ENCODE results near the gene CC2D1A.

CC2D1A gene

GRCh38 chr19:13905634-13906520, at the start of gene CC2D1A, which contains the start of gene BRME1:
Gene CC2D1A, plus strand, starts transcription at chr19:13906201. Its CDS starts 241 bp downstream, at chr19:13906442.
Gene BRME1, minus strand, starts transcription at chr19:13906117. Its CDS starts 1,225 bp downstream, at chr19:13904892.
- DNase-seq (ENCODE audit: low spot score), result peak; percentile 93

GRCh38 chr19:13856497-13856896, 49.5 kb upstream of the CC2D1A start:
- DNase-seq (ENCODE audit: low spot score), result no peak

DNA sequence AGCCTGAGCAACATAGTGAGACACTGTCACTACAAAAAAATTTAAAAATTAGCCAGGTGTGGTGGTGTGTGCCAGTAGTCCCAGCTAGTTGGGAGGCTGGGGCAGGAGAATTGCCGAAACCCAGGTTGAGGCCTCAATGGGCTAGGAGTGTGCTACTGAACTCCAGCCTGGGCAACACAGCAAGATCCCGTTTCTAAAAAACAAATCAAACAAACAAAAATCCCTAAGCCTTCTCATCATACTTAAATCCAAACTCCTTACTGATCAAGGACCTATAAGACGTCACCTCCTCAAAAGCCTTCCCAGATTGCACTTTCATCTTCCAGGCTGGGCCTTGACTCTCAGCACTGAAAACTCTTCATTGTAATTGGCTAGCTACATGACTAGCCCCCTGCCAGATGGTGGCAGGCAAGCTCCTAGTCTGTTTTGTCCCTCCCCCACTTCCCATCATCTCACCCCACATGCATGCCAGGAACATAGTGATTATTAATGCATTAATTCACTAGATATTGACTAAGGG, 46.6 kb upstream of the CC2D1A start:
- no peak for DNase-seq (ENCODE audit: low spot score)

DNA sequence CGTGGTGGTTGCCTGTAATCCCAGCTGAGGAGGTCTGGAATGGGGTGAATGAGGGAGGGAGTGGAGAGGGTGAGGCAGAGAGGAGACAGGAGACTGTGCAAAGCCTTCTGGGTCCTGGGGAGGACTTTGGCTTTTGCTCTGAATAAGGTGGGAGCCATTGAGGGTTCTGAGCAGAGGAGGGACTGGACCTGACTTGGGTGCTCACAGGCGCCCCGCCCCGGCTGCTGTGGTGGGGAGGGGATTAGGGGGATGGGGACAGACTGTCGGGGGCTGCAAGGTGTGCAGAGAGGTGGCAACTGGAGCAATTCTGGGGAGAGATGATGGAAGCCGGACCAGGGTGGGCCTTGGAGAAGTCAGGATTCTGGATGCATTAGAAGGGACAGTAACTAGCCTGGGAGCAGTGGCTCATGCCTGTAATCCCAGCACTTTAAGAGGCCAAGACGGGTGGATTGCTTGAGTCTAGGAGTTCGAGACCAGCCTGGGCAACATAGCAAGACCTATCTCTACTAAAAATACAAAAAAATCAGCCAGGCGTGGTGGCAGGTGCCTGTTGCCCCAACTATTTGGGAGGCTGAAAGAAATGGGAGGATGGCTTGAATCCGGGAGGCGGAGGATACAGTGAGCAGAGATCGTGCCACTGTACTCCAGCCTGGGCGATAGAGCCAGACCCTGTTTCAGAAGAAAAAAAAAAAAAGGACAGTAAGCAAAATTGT, 45.2 kb upstream of the CC2D1A start:
- no peak for DNase-seq (ENCODE audit: low spot score)

- DNase-seq (ENCODE audit: low spot score), result no peak
These were observed 44.6 kb upstream of the CC2D1A start for GRCh38 chr19:13861392-13861713.

DNA sequence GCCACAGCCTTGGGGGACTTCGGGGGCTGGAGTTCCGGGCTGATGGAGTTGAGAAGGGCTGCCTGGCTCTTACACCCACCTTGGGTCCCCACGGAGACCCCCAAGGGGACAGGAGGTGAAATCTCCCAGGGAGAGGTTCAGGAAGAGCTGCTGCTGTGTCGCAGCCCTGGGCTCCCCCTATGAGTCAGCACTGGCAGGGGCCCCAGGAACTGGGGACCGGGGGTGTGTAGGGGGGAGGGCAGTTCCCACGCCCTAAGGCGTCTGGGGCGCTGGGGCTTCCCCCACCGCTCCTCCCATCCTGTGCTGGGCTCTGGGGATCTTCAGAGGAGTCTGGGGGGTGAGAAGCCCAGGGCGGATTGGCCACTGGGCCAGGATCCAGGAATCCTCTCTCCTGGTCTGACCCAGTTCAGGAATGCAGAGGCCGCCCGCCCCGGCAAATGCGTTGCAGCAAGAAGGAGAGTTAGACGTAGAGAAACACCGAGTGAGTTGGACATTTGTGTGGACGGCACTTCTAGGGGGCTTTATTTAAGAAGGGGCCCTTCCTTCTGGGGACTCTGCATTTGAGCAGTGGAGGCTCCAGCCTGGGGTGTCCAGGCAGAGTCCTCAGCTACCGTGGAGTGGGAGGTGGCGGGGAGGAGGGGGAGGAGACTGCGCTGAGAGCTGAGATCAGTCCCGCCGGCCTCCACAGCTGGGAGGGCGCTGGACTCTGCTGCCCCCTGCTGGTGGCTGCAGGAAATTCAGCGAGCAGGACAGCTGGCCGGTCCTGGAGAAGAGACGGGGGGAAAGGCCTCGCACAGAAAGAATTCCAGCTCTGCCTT, 44.1 kb upstream of the CC2D1A start:
- DNase-seq (ENCODE audit: low spot score), result peak; percentile 87

- DNase-seq (ENCODE audit: low spot score), result no peak
These were observed 41.8 kb upstream of the CC2D1A start for GRCh38 chr19:13864046-13864666.

DNA sequence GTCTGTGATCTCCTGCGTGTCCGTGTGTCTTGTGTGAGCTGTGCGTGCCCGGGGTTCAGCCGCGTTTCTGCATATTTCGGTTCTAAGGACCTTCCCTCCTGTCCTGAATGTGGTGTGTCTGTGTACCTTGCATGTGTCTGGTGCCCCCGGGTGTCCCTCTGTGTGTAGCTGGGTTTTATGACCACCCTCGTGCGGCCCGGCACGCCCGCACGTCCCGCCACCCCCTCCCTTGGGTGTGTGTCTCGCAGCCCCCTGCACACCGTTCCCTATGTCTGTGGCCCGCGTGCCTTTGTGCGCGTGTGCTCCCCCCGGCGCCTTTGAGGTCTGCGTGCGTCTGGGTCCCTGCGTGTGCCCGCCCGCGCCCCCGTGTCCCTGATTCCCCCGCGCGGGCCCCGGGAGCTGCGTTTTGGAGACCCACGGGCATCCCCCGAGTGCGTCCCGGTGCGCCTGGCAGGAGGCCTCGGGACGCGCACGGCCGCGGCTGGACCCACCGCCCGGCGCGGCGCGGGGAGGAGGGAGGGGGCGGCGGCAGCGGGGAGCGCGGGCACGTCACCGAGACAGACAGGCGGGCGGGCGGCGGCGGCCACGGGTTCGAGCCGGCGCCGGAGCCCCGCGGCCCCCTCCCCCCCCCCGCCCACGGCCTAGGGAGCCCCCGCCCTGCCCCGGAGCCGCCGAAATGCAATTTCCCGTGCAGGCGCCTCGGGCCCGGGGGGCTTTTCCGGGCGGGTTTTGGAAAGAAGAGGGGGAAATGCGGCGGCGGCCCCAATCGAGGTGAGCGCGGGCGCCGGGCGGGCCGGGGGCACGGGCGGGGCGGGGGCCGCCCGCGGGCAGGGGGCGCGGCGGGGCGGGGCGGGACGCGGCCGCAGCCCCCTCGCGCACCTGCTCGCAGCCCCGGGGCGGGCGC, 41.1 kb upstream of the CC2D1A start:
- no peak for DNase-seq (ENCODE audit: low spot score)

- DNase-seq (ENCODE audit: low spot score), result no peak
These were observed 40.2 kb upstream of the CC2D1A start for GRCh38 chr19:13865571-13866462.

- DNase-seq (ENCODE audit: low spot score), result no peak
These were observed 39.4 kb upstream of the CC2D1A start for GRCh38 chr19:13866463-13867046.

GRCh38 chr19:13868663-13869062, 37.3 kb upstream of the CC2D1A start:
- DNase-seq (ENCODE audit: low spot score), result no peak

DNA sequence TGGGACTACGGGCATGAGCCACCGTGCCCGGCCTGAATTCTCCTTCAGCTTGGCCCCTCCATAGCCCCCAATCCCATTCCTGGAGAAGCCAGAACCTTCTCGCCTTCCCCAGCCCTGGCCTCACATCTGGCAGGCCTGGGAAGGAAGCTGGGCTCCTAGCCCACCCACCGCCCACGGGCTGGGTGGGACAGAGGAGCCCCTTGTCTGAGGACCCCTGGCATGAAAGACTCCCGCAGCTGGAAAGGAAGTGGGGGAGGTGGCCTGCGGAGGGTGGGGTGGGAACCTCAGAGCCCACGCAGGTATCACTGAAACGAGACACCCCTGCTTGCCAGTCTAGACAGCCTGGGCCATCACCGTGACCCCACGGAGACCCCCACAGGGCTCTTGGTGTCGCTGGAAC, 36.7 kb upstream of the CC2D1A start:
- DNase-seq (ENCODE audit: low spot score), result no peak

DNA sequence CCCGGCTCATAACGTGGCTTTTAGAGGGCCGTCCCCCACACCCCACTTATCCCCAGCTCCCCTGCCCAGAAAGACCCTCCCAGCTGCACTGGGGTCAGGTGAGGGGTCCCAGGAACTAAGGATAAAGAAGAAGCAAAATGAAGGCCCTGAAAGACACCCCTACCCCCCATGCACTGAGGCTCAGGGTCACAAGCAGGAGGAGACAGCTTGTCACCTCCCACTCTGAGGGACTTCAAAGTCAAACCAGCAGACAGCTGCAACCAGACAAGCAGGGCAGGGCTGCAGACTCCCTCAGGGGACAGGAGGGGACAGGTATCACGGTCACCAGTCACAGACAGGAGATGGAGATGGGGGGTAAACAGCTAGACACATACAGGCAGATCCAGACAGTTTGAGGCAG, 35.1 kb upstream of the CC2D1A start:
- no peak for DNase-seq (ENCODE audit: low spot score)

DNA sequence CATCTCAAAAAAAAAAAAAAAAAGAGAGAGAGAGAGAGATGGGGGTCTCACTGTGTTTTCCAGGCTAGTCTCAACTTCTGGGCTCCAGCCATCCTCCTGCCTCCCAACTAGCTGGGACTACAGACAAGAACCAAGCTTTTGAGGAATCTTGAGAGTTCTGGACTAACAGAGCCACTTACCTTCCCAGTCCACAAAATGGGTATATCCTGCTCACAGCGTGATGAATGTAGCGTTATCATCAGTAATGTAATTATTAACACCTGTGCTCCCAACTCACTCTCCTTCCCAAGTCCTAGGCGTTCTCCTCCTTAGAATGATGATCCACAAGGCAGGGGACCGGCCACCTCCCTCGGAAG, 33.7 kb upstream of the CC2D1A start:
- DNase-seq (ENCODE audit: low spot score), result no peak

DNA sequence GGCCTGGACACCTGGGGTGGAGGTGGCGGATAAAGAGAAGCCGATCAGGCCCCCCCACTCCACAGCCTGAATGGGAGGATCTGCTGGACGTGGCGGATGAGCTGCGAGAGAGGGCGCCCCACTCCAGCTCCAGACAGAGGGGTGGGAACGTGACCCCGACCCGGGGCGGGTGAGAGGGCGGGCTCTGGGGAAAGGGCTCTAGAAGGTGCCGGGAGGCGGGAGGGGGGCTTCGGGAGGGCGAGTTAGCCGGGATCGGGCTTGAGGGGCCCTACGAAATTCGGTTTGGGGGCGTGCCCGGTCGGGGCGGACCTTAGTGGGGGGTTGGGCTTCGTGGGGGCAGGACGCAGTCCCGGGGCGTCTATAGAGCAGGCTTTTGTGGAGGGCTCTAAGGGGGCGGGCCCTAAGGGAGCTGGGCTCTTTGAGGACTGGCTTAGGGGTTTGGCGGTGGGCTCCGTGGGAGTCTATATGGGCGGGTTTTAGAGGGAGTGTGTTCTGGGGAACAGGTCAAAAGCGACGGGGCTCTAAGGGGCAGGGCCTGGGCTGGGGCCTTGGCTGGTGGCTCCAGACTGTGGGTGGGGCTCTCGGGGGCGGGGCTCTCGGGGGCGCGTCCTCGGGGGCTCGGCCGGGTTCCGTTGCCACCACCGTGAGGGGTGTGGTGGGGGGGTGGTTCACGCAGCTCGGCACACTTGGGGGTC, 33.2 kb upstream of the CC2D1A start:
- no peak for DNase-seq (ENCODE audit: low spot score)

DNA sequence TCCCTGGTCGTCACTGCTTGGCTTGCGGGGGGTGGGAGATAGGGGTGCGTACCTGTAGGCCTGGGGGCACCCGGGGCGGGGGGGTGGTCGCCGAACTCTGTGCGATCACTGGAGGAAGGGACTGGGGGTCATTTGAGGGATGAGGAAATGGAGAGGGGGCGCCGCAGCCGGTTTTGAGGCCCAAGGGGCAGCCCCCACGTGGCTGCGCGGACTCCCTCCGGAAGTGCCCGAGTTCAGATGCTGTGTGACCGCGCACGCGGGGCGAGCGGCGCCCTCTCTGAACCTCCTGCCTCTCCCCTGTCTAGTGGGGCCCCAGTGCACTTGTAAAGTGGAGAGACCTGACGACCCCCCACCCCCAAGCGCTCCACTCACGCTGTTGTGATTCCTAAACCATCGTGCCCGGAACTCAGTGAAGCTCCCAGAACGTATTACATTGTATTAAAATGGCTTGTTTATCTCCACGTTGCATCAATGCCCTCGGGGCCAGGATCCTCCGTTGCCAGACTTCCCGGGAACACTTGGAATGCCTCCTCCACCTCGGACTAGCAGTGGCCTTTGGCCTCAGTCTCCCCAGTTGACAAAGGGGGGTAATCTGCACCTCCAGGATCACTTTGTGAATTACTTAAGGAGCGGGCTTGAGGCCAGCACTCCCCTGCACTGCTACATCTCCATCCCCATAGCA, 32.0 kb upstream of the CC2D1A start:
- DNase-seq (ENCODE audit: low spot score), result no peak

DNA sequence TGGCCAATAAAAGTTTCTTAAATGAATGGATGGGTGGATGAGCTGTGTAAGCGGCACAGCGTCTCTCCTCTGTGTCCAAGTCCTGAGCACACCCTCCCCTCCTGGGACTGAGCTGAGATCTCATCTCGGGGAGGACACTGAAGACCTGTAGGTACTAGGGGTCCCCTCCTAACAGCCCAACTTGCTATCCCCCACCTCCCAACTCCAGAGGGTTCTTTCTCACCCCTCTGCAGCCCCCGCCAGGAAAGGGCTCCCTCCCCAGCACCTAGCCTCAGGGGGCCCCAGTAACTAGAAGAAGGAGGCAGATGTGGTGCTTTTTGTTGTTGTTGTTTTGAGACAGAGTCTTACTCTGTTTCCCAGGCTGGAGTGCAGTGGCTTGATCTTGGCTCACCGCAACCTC, 30.2 kb upstream of the CC2D1A start:
- DNase-seq (ENCODE audit: low spot score), result no peak

GRCh38 chr19:13876834-13877233, 29.2 kb upstream of the CC2D1A start, which contains the start of gene NANOS3:
Gene NANOS3, plus strand, starts transcription at chr19:13877134. Its CDS starts 115 bp downstream, at chr19:13877249.
- no peak for DNase-seq (ENCODE audit: low spot score)

Measured in hematopoietic multipotent progenitor cell treated with erythropoietin and hydrocortisone succinate and interleukin-3 and kit ligand, for 15 days (in vitro differentiated cells).